RWPE1 (cell line): ENCODE data around the gene NTM.

ENCODE experiments used
- CTCF ChIA-PET: fragments of 350-600 bp; sonication (Branson Sonifier 250); formaldehyde crosslinking; extraction: SDS; loops from one replicate; lab custom pipeline; 2021; lab: Yijun Ruan, JAX
- POLR2A ChIA-PET: fragments of 400-600 bp; formaldehyde crosslinking; extraction: SDS; loops from one replicate; lab custom pipeline; 2020; ENCODE audit warnings: antibody characterized with exemption; ENCODE audit not compliant: low non-redundant PET; lab: Yijun Ruan, JAX
- DNase-seq: peaks from one replicate; pipeline ENCODE4 v3.0.0; 2012; ENCODE audit warnings: low spot score
- H3K27ac ChIP-seq: fragments of 450-650 bp; 2 replicates; pipeline ENCODE4 v1.5.1; 2017
- CTCF ChIP-seq: fragments of 450-650 bp; conservative IDR thresholded peaks from 2 replicates; pipeline ENCODE4 v1.5.1; 2017; ENCODE audit warnings: low read depth, mild to moderate bottlenecking

The NTM gene

DNA sequence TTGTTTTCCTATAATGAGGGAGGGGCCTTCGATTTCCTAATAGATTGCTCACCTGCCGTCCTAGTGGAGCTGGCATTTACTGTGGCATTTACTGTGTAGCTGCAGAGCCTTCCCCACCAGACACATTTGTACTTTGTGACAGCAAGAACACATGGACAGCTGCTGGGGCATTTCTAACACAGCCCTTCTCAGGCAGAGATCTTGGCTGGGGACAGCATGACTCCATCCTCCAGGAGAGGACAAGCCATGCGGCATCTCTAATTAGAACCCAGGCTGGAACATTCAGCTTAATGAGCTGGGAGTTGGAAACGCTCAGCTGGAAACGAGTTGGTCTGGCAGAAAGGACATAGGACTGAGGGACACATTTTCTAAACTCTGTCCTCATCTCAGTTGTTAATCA is 887.5 kb downstream of the NTM start:
- TF ChIP-seq CTCF = no peak
- ChIA-PET CTCF (no interaction called here), POLR2A (no interaction called here)
- no peak overlapping the region for H3K27ac ChIP-seq
- no peak for DNase-seq

DNA sequence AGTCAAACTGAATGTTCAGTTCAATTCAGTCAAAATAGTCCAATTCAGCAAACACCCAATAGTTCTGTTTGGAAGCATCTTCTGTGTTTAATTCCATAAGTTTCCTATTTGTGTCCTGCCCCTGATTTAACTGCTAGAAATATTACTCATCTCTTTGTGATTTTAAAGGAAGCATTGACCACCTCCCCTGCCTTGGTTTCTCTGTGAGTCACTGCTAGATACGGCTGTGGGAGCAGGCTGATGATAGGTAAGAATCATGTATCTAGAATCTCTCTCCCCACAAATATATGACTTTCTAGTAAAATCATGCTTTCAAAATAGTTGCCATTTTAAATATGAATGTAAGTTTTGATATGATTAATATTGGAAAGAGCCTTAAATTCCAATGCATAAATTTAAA is 888.5 kb downstream of the NTM start:
- ChIA-PET POLR2A (no interaction called here), CTCF (no interaction called here)
- DNase-seq = no peak
- no peak for TF ChIP-seq CTCF
- H3K27ac ChIP-seq = no peak overlapping the region

DNA sequence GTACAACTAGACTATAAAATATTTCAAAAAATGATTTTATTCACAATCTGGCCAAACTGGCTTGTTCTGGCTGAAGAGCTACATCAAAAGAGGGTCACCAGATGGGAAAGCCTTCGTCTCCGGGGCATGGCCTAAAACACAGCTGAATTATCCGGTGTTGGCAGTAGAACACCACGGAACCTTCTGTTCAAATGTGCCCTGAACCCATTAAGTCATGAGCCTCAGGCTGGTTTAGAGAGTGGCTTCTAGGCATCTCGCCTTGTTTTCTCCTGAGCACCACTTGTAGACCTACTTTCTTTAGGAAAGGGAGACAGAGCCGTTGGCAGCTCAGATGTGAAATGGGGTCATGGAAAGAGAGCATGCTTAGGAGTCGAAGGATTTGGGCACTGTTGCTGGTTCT is 890.2 kb downstream of the NTM start:
- H3K27ac ChIP-seq = no peak overlapping the region
- no peak for DNase-seq
- ChIA-PET CTCF (interaction anchor here (0.6 kb wide), 1 partner anchor 605 kb away, joined by 3 read pairs; no protein-coding TSS in a partner anchor), POLR2A (no interaction called here)
- TF ChIP-seq CTCF = no peak

DNA sequence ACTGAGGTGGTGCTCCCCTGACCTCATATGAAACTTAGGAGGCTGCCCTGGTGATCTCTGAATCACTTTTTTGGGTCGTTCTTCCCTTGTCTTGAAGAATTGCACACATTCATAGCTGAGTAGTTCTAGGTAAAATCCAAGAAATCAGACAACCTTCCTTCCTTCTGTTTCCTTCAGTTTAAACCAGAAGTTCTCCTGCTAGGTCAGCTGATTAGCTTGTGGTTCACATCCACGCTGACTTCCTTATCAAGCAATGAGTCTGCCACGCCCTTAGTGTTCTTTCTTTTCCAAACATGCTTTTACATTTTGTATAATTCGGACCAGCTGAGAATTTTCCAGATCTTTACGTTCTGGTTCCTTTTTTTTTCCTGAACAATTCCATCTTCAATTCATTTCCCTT is 892.8 kb downstream of the NTM start:
- CTCF ChIA-PET = no interaction called here
- TF ChIP-seq CTCF = no peak
- DNase-seq = no peak
- no peak overlapping the region for H3K27ac ChIP-seq
- POLR2A ChIA-PET = no interaction called here

DNA sequence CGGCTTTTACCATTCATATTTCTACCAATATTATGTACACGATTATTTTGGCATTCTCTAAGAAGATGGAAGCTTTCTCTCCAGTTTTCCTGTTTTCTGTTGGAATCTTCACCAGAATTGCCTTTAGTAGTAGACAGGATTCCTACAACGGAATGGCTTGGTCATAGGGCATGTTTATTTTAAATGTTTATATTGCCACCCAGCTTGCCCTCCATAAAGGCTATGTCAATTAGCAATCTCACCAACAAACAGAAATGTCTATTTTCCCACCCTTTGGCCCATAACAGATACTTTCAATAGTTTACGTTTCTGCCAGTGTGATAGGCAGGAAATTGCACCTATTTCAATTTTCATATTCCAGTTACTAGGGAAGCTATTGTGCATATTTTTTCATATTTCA is 893.5 kb downstream of the NTM start:
- ChIA-PET CTCF (no interaction called here), POLR2A (no interaction called here)
- H3K27ac ChIP-seq = no peak overlapping the region
- DNase-seq = no peak
- no peak for TF ChIP-seq CTCF

DNA sequence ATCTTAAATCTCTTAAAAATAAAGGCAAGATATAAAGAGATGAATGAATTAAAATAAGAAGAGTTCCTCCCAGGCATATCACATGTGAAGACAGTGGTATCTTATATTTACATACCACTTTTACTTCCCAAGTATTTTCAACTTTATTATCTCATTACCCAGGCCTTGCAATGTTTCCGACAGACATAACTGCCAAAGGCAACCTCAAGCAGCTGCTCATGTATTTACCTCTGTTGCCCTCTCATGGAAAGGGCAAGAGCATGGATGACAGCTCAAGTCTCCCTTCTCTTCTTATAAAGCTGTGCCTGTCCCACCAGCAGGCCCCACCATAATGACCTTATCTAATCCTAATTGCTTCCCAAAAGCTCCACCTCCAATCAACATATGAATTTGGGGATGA is 894.2 kb downstream of the NTM start:
- H3K27ac ChIP-seq = no peak overlapping the region
- POLR2A ChIA-PET = no interaction called here
- CTCF ChIA-PET = no interaction called here
- DNase-seq = no peak
- no peak for TF ChIP-seq CTCF
